IPS DF 4.7 (cell line): ENCODE measurements around the gene PHKG1.
"Not testable (repeated sequence)": the region's sequence is repeated elsewhere in the genome, so short reads cannot be mapped to it uniquely, and the experiment has no call there.

Experiments used
- DNase-seq: peaks from one replicate; pipeline ENCODE4 v3.0.0-alpha.2; 2013; ENCODE audit warnings: low spot score; ENCODE audit errors: extremely low read depth

PHKG1 gene

GRCh38 chr7:56092789-56093531 is at the start of gene PHKG1:
TSS of gene PHKG1 (minus strand) at chr7:56092952. CDS start at chr7:56088941, 4,011 bp downstream.
- no peak for DNase-seq

- DNase-seq = not testable (repeated sequence)
These were observed 38.3 kb upstream of the PHKG1 start for GRCh38 chr7:56131062-56131461.

GRCh38 chr7:56127241-56127975 is 34.7 kb upstream of the PHKG1 start:
- DNase-seq = no peak

GRCh38 chr7:56125831-56126230 is 33.1 kb upstream of the PHKG1 start:
- DNase-seq = no peak

- no peak for DNase-seq
These were observed 32.2 kb upstream of the PHKG1 start for GRCh38 chr7:56124981-56125380.

GRCh38 chr7:56121440-56121839 is 28.7 kb upstream of the PHKG1 start:
- no peak for DNase-seq

GRCh38 chr7:56115852-56116538 is 23.2 kb upstream of the PHKG1 start, which contains the start of gene NUPR2:
TSS of gene NUPR2 (minus strand) at chr7:56116417. CDS start at chr7:56116314, 103 bp downstream.
- no peak for DNase-seq

DNA sequence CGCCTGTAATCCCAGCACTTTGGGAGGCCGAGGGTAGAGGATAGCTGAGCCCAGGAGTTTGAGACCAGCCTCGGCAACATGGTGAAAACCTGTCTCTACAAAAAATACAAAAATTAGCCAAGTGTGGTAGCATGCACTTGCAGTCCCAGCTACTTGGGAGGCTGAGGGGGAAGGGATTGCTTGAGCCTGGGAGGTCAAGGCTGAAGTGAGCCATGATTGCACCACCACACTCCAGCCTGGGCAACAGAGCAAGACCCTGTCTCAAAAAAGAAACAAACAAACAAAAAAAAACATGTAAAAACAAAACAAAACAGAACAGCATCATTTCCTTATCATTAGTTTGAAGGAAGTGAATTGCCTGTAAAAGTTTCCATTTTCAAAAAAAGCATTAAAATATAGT is 19.5 kb upstream of the PHKG1 start:
- DNase-seq = not testable (repeated sequence)

DNA sequence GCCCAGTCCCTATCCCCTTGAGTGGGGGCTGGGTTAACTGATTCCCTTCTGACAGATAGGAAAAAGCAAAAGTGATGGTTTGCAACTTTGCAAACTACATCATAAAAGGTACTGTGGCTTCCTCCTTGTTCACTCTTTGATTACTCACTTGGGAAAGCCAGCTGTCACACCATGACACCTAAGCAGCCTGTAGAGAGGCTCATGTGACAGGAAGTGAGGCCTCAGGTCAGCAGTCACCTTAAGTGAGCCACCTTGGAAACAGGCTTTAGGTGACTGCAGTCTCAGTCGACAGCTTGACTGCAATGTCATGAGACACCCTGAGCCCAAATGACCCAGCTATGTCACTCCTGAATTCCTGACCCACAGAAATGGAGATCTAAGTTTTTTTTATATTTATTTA is 17.9 kb upstream of the PHKG1 start:
- DNase-seq = no peak

GRCh38 chr7:56107954-56108258 is 15.2 kb upstream of the PHKG1 start:
- no peak for DNase-seq

DNA sequence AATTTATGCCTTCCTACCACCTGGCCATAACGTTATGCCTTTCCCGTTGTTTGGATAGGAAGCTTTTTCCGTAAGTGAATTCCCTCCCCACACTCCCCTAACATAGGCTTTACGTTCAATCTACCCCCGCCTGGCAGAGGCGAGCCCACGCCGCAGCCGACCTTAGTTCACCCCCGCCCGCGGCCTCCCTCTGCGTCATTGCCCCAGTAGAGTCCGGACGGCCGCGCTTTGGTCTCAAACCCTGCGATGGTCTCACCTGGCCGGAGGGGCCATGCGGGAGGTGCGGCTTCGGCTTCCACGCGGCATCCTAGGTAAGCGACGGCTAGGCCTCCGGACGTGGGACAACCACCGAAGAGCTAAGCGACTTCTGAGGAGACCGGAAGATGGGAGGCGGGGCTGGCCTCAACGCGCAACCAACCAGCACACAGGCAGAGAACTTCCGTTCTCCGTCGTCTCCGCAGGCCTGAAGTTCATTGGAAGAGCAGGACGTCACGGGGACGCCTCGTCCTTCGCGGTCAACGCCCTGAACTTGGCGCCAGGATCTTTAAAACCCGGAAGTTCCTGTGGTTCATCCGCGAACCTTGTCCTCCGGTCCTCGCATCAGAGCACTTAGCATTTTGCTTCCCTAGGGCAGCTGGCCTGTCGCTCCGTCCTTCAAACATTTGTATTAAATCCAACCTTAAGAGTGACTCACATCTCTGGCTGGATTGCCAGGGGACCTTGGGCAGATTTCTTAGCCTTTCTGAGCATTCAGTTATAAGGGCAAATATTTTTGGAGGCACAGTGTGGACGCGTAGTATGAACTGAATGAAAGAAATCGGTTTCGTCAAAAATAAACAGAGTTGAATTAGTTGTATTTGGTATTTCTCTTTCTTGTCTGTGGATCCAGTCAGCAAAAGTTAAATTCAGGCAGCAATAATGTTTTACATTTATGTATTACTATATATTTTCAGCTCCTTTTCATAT is 13.6 kb upstream of the PHKG1 start, which contains the start of gene CHCHD2:
Gene CHCHD2, minus strand, starts transcription at position 369 of the 966 bp plus-strand sequence. Its CDS starts 63 bp downstream, at position 306.
- DNase-seq = no peak

- DNase-seq = no peak
These were observed 12.8 kb upstream of the PHKG1 start for GRCh38 chr7:56105508-56105907.

DNA sequence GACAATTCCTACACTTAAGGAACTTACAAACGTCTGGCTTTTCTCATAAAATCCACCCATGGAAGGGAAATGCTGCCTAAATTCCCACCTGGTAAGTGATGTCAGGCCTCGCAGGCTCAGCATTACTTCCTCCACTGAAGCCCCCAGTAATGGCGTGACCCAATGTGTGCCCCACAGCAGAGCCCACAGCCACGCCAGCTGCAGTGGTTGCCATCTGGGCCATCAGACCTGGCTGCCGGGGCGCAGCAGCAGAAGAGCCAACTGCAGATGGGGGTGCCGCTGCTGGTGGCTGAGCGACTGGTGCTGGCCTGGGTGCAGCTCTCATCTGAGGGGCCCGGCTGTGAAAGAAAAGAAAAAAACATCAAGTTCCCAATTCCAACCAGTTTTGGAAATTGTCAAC is 11.4 kb upstream of the PHKG1 start:
- not testable (repeated sequence) for DNase-seq

DNA sequence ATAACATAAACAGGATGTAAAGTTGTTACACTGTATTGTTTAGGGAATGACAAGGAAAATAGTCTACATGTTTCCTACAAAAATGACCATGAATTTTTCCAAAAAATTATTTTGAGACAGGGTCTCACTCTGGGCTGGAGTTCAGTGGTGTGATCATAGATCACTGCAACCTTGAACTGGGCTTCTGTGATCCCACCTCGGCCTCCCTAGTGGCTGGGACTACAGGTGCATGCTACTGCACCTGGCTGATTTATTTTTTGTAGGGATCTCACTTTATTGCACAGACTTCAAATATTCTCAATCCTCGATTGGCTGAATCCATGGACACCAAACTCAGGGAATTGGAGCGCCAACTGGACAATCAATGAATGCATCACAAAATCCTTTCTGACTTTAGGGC is 6.9 kb upstream of the PHKG1 start:
- no peak for DNase-seq

DNA sequence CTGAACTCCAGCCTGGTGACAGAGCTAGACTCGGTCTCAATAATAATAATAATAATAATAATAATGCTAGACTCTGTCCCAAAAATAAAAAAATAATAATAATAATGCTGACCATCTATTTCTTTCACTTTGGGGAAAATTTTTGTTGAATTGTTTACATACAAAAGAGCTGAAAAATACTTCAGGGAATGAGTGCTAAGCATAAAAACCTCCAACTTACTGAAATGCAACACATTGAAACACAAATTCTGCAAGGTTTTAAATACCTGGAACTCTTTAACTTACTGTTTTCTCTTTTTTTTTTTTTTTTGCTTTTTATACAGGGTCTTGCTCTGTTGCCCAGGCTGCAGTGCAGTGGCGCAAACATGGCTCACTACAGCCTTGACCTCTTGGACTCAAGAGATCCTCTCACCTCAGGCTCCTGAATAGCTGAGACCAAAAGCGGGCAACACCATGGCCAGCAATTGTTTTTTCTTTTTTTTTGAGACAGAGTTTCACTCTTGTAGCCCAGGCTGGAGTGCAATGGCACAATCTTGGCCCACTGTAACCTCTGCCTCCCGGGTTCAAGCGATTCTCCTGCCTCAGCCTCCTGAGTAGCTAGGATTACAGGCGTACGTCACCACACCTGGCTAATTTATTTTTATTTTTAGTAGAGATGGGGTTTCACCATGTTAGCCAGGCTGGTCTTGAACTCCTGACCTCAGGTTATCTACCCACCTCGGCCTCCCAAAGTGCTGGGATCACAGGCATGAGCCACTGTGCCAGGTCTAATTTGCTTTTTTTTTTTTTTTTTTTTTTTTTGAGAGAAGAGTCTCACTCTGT is 5.6 kb upstream of the PHKG1 start:
- not testable (repeated sequence) for DNase-seq

DNA sequence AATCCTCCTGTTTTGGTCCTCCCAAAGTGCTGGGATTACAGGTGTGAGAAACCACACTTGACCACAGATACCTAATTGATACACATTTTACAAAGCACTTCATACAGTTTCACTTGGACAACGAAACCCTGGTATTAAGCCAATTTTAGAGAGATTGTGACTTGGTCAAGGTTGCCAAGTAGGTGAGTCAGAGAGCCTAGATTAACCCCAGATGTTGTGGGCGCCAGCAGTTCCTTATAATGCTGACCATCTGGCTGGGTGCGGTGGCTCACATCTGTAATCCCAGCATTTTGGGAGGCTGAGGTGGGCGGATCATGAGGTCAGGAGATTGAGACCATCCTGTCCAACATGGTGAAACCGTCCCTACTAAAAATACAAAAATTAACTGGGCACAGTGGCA is 4.9 kb upstream of the PHKG1 start:
- DNase-seq = no peak

GRCh38 chr7:56092388-56092787 is 364 bp downstream of the PHKG1 start:
- DNase-seq = not testable (repeated sequence)

DNA sequence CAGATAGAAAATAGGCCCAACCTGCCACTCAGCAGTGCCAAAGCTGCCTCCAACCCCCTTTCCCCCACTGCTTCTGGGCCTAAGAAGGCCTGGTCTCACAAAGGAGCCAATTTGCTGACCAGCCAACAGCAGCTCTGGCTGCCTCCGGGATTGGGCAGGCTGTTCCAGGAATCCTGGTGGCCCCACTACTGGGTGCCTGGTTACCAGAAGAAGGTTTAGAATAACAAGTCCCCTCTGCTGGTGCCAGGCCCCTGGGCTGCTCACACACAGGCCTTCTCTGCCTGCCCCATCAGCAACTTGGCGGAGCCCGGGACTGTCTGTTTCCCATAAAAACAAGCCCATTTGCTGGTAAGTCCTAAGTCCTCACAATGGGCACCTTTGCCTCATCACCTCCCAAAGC is 1.2 kb downstream of the PHKG1 start:
- no peak for DNase-seq

DNA sequence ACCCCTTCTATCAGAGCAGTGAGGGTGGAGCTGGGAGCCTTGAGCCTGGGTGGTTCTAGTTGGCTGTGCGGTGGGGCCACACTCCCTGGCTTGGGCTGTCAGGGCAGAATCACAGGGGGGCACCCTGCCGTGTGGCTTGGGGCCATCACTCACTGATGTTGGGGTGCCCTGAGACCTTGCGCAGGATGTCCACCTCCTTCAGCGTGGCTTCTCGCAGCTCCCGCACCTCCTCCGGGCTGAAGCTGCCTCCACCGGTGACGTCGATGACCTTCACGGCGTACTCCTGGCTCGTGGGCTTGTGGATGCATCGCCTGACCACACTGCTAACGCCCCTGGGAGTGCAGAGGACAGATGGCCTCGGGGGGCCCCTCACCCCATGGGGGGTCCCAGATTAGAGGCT is 5.3 kb downstream of the PHKG1 start:
- no peak for DNase-seq

DNA sequence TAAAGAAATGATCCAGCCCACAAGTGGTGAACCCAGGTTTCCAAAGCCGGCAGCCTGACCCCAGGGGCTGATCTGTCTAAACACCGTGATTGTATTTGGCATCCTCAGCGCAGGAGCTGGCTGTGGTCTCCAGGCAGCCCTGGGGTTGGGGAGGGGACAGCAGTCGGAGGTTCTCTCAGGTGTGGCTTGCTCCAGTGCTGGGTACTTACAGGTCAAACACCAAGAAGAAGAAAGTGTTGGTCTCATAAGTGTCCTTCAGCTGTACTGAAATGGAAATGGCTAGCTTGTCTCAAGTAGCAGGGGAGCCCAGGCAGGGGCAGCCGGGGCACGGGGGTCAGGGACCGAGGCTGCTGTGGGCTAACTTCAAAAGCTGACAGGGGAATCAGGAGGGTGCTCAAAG is 6.0 kb downstream of the PHKG1 start:
- DNase-seq = no peak
